ENCODE measurements around the gene CEBPA.

GRCh38 chr19:33288666-33289065 lies 13.7 kb downstream of the CEBPA start:
- TF ChIP-seq ZNF331 (CRISPR knock-in tag; IDR thresholded peaks at IDR 0.05; ENCODE audit: low read depth): no peak
- TF ChIP-seq JUNB (IDR thresholded peaks at IDR 0.05; ENCODE audit: unreplicated experiment): no peak

Data from GM23338 (cell line).